Activated naive CD8-positive, alpha-beta T cell treated with anti-CD3 and anti-CD28 coated beads for 36 hours (primary cell): ENCODE results near the gene OR2S2. TPM values are rescaled to one million over a fixed set of nuclear protein-coding genes. Genes with fewer than 3 reads are reported as not detected.

Source experiments
- DNase-seq: peaks from one replicate; pipeline ENCODE4 v3.0.0; 2021
- H3K27ac Mint-ChIP-seq: one replicate; pipeline ENCODE4 v1.8.0; 2022; ENCODE audit warnings: mild to moderate bottlenecking, moderate library complexity, mixed read lengths
- H3K27me3 Mint-ChIP-seq: one replicate; pipeline ENCODE4 v1.8.0; 2022; ENCODE audit warnings: mild to moderate bottlenecking, mixed read lengths
- H3K36me3 Mint-ChIP-seq: one replicate; pipeline ENCODE4 v1.8.0; 2021; ENCODE audit warnings: mild to moderate bottlenecking, mixed read lengths
- H3K4me1 Mint-ChIP-seq: one replicate; pipeline ENCODE4 v1.8.0; 2021; ENCODE audit warnings: mixed read lengths
- H3K4me3 Mint-ChIP-seq: one replicate; pipeline ENCODE4 v1.8.0; 2022; ENCODE audit warnings: mild to moderate bottlenecking, moderate library complexity, mixed read lengths
- H3K9me3 Mint-ChIP-seq: one replicate; pipeline ENCODE4 v1.8.0; 2022; ENCODE audit warnings: mixed read lengths
- total RNA-seq, 2 experiments: library from RNA; stranded (reverse); gene quantifications; one replicate each; pipeline ENCODE4 v1.2.3, GENCODE V29; 2021

Gene OR2S2
- total RNA-seq, 2 experiments from 2014 or later = not detected

GRCh38 chr9:35910613-35911359 lies 47.2 kb downstream of the OR2S2 start:
- H3K36me3 Mint-ChIP-seq = no peaks in the 10 kb centered on the region
- H3K27ac Mint-ChIP-seq = peak overlapping the region; percentile 87
- no peaks in the 10 kb centered on the region for H3K27me3 Mint-ChIP-seq
- peak; percentile 35 for DNase-seq
- H3K4me3 Mint-ChIP-seq = peak overlapping the region; percentile 15
- H3K4me1 Mint-ChIP-seq = peaks cover 36% of the 10 kb centered on the region
- no peaks in the 10 kb centered on the region for H3K9me3 Mint-ChIP-seq

- Mint-ChIP-seq H3K4me3 (no peak overlapping the region), H3K9me3 (no peaks in the 10 kb centered on the region), H3K36me3 (no peaks in the 10 kb centered on the region), H3K27me3 (no peaks in the 10 kb centered on the region), H3K4me1 (peaks cover 36% of the 10 kb centered on the region), H3K27ac (no peak overlapping the region)
- no peak for DNase-seq
These were observed 48.0 kb downstream of the OR2S2 start for GRCh38 chr9:35909687-35910612.

- Mint-ChIP-seq H3K27me3 (no peaks in the 10 kb centered on the region), H3K27ac (no peak within 1 kb of the TSS)
These were observed 48.7 kb downstream of the OR2S2 start, which contains the start of gene SPAAR for GRCh38 chr9:35909274-35909673. Gene SPAAR (plus strand): TSS chr9:35909490. CDS start chr9:35910464, 974 bp downstream.

GRCh38 chr9:35908504-35909125 lies 49.3 kb downstream of the OR2S2 start:
- Mint-ChIP-seq H3K4me3 (no peak overlapping the region), H3K4me1 (peaks cover 36% of the 10 kb centered on the region), H3K9me3 (no peaks in the 10 kb centered on the region), H3K27ac (no peak overlapping the region), H3K36me3 (no peaks in the 10 kb centered on the region), H3K27me3 (no peaks in the 10 kb centered on the region)
- no peak for DNase-seq

More at GRCh38 chr9:35909274-35909673, 48.7 kb downstream of the OR2S2 start, which contains the start of gene SPAAR:
- Mint-ChIP-seq H3K9me3 (no peaks in the 10 kb centered on the region), H3K4me1 (peaks cover 36% of the 10 kb centered on the region), H3K36me3 (no peaks in the 10 kb centered on the region), H3K4me3 (no peak within 1 kb of the TSS)
- DNase-seq = no peak

- H3K4me3 Mint-ChIP-seq = no peak overlapping the region
- H3K27ac Mint-ChIP-seq = no peak overlapping the region
- no peaks in the 10 kb centered on the region for H3K9me3 Mint-ChIP-seq
- peaks cover under 1% of the 10 kb centered on the region for H3K27me3 Mint-ChIP-seq
- H3K4me1 Mint-ChIP-seq = peaks cover 40% of the 10 kb centered on the region
- no peaks in the 10 kb centered on the region for H3K36me3 Mint-ChIP-seq
- DNase-seq = no peak
These were observed 50.0 kb downstream of the OR2S2 start for GRCh38 chr9:35907711-35908503.

Other genes starting within 250 kb of the OR2S2 start
- gene TLN1, start 226.0 kb downstream of the OR2S2 start, total RNA-seq = 100 to 1,000 TPM; 158 to 169 TPM
- 10 to 100 TPM; 23.7 to 24.5 TPM for gene CREB3, start 225.5 kb downstream of the OR2S2 start, total RNA-seq
- gene GBA2, start 208.9 kb downstream of the OR2S2 start, total RNA-seq = 10 to 100 TPM; 22.6 to 24.2 TPM
- gene RGP1, start 208.9 kb downstream of the OR2S2 start, total RNA-seq = 10 to 100 TPM; 12.7 to 13.4 TPM
- under 1 TPM in 1 of 2 experiments, not detected in 1; 0.94 TPM for gene MSMP, start 203.9 kb downstream of the OR2S2 start, total RNA-seq
- 1 to 10 TPM; 4.7 to 8.9 TPM for gene NPR2, start 166.6 kb downstream of the OR2S2 start, total RNA-seq
- gene SPAG8, start 145.9 kb downstream of the OR2S2 start, total RNA-seq = 1 to 10 TPM in 1 of 2 experiments, under 1 TPM in 1; 0.68 to 1.0 TPM
- 10 to 100 TPM; 65.0 to 70.1 TPM for gene HINT2, start 143.1 kb downstream of the OR2S2 start, total RNA-seq
- not detected for gene FAM221B, start 129.4 kb downstream of the OR2S2 start, total RNA-seq
- 1 to 10 TPM; 2.8 to 3.1 TPM for gene TMEM8B, start 128.9 kb downstream of the OR2S2 start, total RNA-seq
- gene OR13J1, start 87.8 kb downstream of the OR2S2 start, total RNA-seq = not detected
- not detected for gene HRCT1, start 52.0 kb downstream of the OR2S2 start, total RNA-seq
- gene SPAAR, start 48.7 kb downstream of the OR2S2 start, total RNA-seq = not detected
- 1 to 10 TPM; 4.4 to 5.2 TPM for gene RECK, start 78.8 kb upstream of the OR2S2 start, total RNA-seq
- gene GLIPR2, start 178.6 kb upstream of the OR2S2 start, total RNA-seq = 1 to 10 TPM; 5.3 to 6.6 TPM
- gene CCIN, start 211.2 kb upstream of the OR2S2 start, total RNA-seq = not detected
- gene CLTA, start 232.8 kb upstream of the OR2S2 start, total RNA-seq = 100 to 1,000 TPM; 165 to 166 TPM